ENCODE results near the gene KCNQ1.

Gene KCNQ1

GRCh38 chr11:2681408-2682145 lies 236.8 kb downstream of the KCNQ1 start:
- no peak for DNase-seq (ENCODE audit: low read depth in 3 of 3)

- no peak for DNase-seq (ENCODE audit: low read depth in 3 of 3)
Observed at GRCh38 chr11:2683806-2684205, 239.0 kb downstream of the KCNQ1 start.

GRCh38 chr11:2684581-2684980 lies 239.8 kb downstream of the KCNQ1 start:
- DNase-seq (ENCODE audit: low read depth in 3 of 3): no peak

GRCh38 chr11:2685051-2685450 lies 240.2 kb downstream of the KCNQ1 start:
- no peak for DNase-seq (ENCODE audit: low read depth in 3 of 3)

- no peak for DNase-seq (ENCODE audit: low read depth in 3 of 3)
Observed at GRCh38 chr11:2685566-2686359, 241.0 kb downstream of the KCNQ1 start.

- DNase-seq (ENCODE audit: low read depth in 3 of 3): no peak
Observed at GRCh38 chr11:2686360-2687222, 241.8 kb downstream of the KCNQ1 start.

- no peak for DNase-seq (ENCODE audit: low read depth in 3 of 3)
Observed at GRCh38 chr11:2687223-2687530, 242.4 kb downstream of the KCNQ1 start.

- no peak for DNase-seq (ENCODE audit: low read depth in 3 of 3)
Observed at GRCh38 chr11:2687782-2688191, 243.0 kb downstream of the KCNQ1 start.

- DNase-seq (ENCODE audit: low read depth in 3 of 3): no peak
Observed at GRCh38 chr11:2688381-2689231, 243.8 kb downstream of the KCNQ1 start.

- DNase-seq (ENCODE audit: low read depth in 3 of 3): no peak
Observed at GRCh38 chr11:2689651-2690575, 245.1 kb downstream of the KCNQ1 start.

GRCh38 chr11:2690596-2691354 lies 246.0 kb downstream of the KCNQ1 start:
- DNase-seq (ENCODE audit: low read depth in 3 of 3): no peak

- no peak for DNase-seq (ENCODE audit: low read depth in 3 of 3)
Observed at GRCh38 chr11:2691355-2691761, 246.6 kb downstream of the KCNQ1 start.

GRCh38 chr11:2691991-2692875 lies 247.4 kb downstream of the KCNQ1 start:
- no peak for DNase-seq (ENCODE audit: low read depth in 3 of 3)

GRCh38 chr11:2693271-2694261 lies 248.8 kb downstream of the KCNQ1 start:
- no peak for DNase-seq (ENCODE audit: low read depth in 3 of 3)

GRCh38 chr11:2694495-2694894 lies 249.7 kb downstream of the KCNQ1 start:
- no peak for DNase-seq (ENCODE audit: low read depth in 3 of 3)

- DNase-seq (ENCODE audit: low read depth in 3 of 3): no peak
Observed at GRCh38 chr11:2694995-2695939, 250.5 kb downstream of the KCNQ1 start.
